Endothelial cell of umbilical vein (primary cell): ENCODE results near the gene LRRC27. TPM values are rescaled to one million over a fixed set of nuclear protein-coding genes. Genes with fewer than 3 reads are reported as not detected.

ENCODE experiments used
- BruUV-seq: library from RNA; stranded (reverse); fragments of 400-500 nt; replicated peaks from 2 replicates; lab custom pipeline; 2021; lab: Mats Ljungman, UMichigan
- CTCF ChIA-PET: fragments of 300-600, 350-600 bp; sonication (Branson Sonifier 250); formaldehyde crosslinking; loops from one replicate; lab custom pipeline; 2021; ENCODE audit warnings: antibody characterized with exemption, inconsistent platforms; lab: Charles Lee
- POLR2A ChIA-PET: fragments of 300-600, 350-600 bp; sonication (Branson Sonifier 250); formaldehyde crosslinking; loops from one replicate; lab custom pipeline; 2021; ENCODE audit warnings: antibody characterized with exemption, inconsistent platforms; lab: Charles Lee
- DNase-seq: peaks from one replicate; pipeline ENCODE4 v3.0.0-alpha.2; 2011; ENCODE audit warnings: low read depth, low spot score
- FAIRE-seq: peaks from 2 replicates; lab custom pipeline; 2011; peaks lifted over from hg19 to GRCh38; lab: Jason Lieb, UNC
- H2AFZ ChIP-seq: 2 replicates; pipeline ENCODE4 v1.6.0; 2012; ENCODE audit warnings: low read depth, low read length, control low read depth, inconsistent platforms
- H3K27ac ChIP-seq: 2 replicates; pipeline ENCODE4 v1.5.1; 2011; ENCODE audit warnings: low read depth, mild to moderate bottlenecking, control low read depth, low read length, moderate library complexity; ENCODE audit not compliant: insufficient read depth
- H3K27me3 ChIP-seq, 2 experiments: 2 replicates each; pipeline versions ENCODE4 v1.6.0 to v1.6.1; 2011; ENCODE audit warnings: low read length in 2 of 2, mixed read lengths in 1 of 2; ENCODE audit not compliant: control insufficient read depth in 2 of 2, insufficient read depth in 2 of 2
- H3K36me3 ChIP-seq, 2 experiments: 2 replicates in 1 of 2; 3 replicates in 1 of 2; pipeline ENCODE4 v1.5.1; 2011; ENCODE audit warnings: low read length in 2 of 2, mild to moderate bottlenecking in 1 of 2, moderate library complexity in 1 of 2; ENCODE audit not compliant: control insufficient read depth in 2 of 2, insufficient read depth in 2 of 2; ENCODE audit errors: extremely low read depth in 1 of 2
- H3K4me1 ChIP-seq: 3 replicates; pipeline ENCODE4 v1.5.1; 2011; ENCODE audit warnings: mild to moderate bottlenecking, low read length; ENCODE audit not compliant: control insufficient read depth, insufficient read depth; ENCODE audit errors: extremely low read depth
- H3K4me2 ChIP-seq: 2 replicates; pipeline ENCODE4 v1.6.1; 2011; ENCODE audit warnings: low read length, control low read depth, mixed read lengths; ENCODE audit not compliant: insufficient read depth
- H3K4me3 ChIP-seq, 3 experiments: fragments of 200-600 bp in 1 of 3; sonication (generic), shearing (Covaris generic) in 1 of 3; replicated peaks in 1 of 3; 2 replicates each; pipeline ENCODE4 v1.5.1; 2011 to 2016; ENCODE audit warnings: control low read depth in 3 of 3, low read length in 3 of 3, mild to moderate bottlenecking in 2 of 3, inconsistent platforms in 1 of 3, low read depth in 1 of 3, moderate library complexity in 1 of 3; ENCODE audit not compliant: insufficient read depth in 1 of 3
- H3K79me2 ChIP-seq: 2 replicates; pipeline ENCODE4 v1.6.0; 2012; ENCODE audit warnings: low read length, inconsistent platforms; ENCODE audit not compliant: control insufficient read depth, insufficient read depth
- H3K9ac ChIP-seq: replicated peaks from 2 replicates; pipeline ENCODE3; 2011; ENCODE audit warnings: low read length, control low read depth; ENCODE audit not compliant: insufficient read depth; ENCODE audit errors: extremely low read depth
- H3K9me1 ChIP-seq: replicated peaks from 3 replicates; pipeline ENCODE4 v1.6.0; 2011; ENCODE audit warnings: mild to moderate bottlenecking, low read length; ENCODE audit not compliant: control insufficient read depth, insufficient read depth; ENCODE audit errors: extremely low read depth
- H3K9me3 ChIP-seq: replicated peaks from 2 replicates; pipeline ENCODE4 v1.5.1; 2012; ENCODE audit warnings: low read length, inconsistent platforms; ENCODE audit not compliant: control insufficient read depth, insufficient read depth
- H4K20me1 ChIP-seq: replicated peaks from 2 replicates; pipeline ENCODE3; 2011; ENCODE audit warnings: mild to moderate bottlenecking, low read length; ENCODE audit not compliant: control insufficient read depth, insufficient read depth; ENCODE audit errors: extremely low read depth
- CTCF ChIP-seq, 2 donors: IDR thresholded peaks; 1 replicate in 1 of 2; 2 replicates in 1 of 2; pipeline ENCODE4 v1.5.1; 2011; ENCODE audit warnings: low read length in 2 of 2, mild to moderate bottlenecking in 2 of 2, moderate library complexity in 2 of 2, control low read depth in 1 of 2, inconsistent platforms in 1 of 2, low read depth in 1 of 2; ENCODE audit not compliant: insufficient read depth in 1 of 2; ENCODE audit errors: extremely low read depth in 1 of 2
- EZH2 ChIP-seq: IDR thresholded peaks from 2 replicates; pipeline ENCODE4 v1.6.1; 2012; ENCODE audit warnings: borderline replicate concordance, low read depth, mild to moderate bottlenecking, moderate library complexity, low read length, inconsistent platforms; ENCODE audit not compliant: severe bottlenecking
- FOS ChIP-seq: IDR thresholded peaks from 2 replicates; pipeline ENCODE4 v1.6.1; 2011; ENCODE audit warnings: mild to moderate bottlenecking, low read length, moderate library complexity, borderline replicate concordance; ENCODE audit not compliant: insufficient read depth
- GATA2 ChIP-seq: IDR thresholded peaks from 2 replicates; pipeline ENCODE4 v1.7.0; 2011; ENCODE audit warnings: low read depth, mild to moderate bottlenecking, moderate library complexity, mixed read lengths, low read length; ENCODE audit not compliant: insufficient read length, insufficient read depth
- JUN ChIP-seq: IDR thresholded peaks from 2 replicates; pipeline ENCODE4 v1.6.1; 2011; ENCODE audit warnings: borderline replicate concordance, low read depth; ENCODE audit not compliant: insufficient read length, insufficient read depth
- MAX ChIP-seq: IDR thresholded peaks from 2 replicates; pipeline ENCODE4 v1.6.1; 2011; ENCODE audit not compliant: insufficient read depth, insufficient read length
- MYC ChIP-seq: IDR thresholded peaks from one replicate; pipeline ENCODE4 v1.6.1; 2011; ENCODE audit warnings: mild to moderate bottlenecking, low read depth, low read length
- POLR2A ChIP-seq: IDR thresholded peaks from 2 replicates; pipeline ENCODE4 v1.6.1; 2012; ENCODE audit warnings: low read depth, mild to moderate bottlenecking, control low read depth, low read length
- POLR2AphosphoS5 ChIP-seq: IDR thresholded peaks from 2 replicates; pipeline ENCODE4 v1.6.1; 2012; ENCODE audit warnings: low read depth, mild to moderate bottlenecking, control low read depth, low read length, moderate library complexity; ENCODE audit not compliant: insufficient read depth
- dilution Hi-C: fragments of 300-500 bp; cut with MboI; formaldehyde crosslinking; loops from one replicate; pipeline ENCODE4 v1.15.0; 2019; ENCODE audit warnings: low sequenced_read_pairs; ENCODE audit not compliant: extremely low pct_ligation_motif_present
- intact Hi-C: fragments of 100-400 bp; cut with micrococcal nuclease; formaldehyde crosslinking; loops from one replicate; pipeline ENCODE4 v1.10.0; 2022
- polyA plus RNA-seq, 4 experiments: library from polyadenylated mRNA; depleted of rRNA in 3 of 4; stranded (reverse) in 3 of 4; unstranded in 1 of 4; fragments of >200 nt; gene quantifications; 2 replicates each; pipeline versions ENCODE4 v1.2.1 to v1.2.3, GENCODE V29; 2011 to 2012; ENCODE audit warnings: missing spikeins in 1 of 4
- total RNA-seq: library from RNA; stranded (reverse); gene quantifications from 2 replicates; pipeline ENCODE4 v1.2.3, GENCODE V29; 2021

LRRC27 gene
- total and polyA plus RNA-seq, 2 donors (not counting 3 experiments of a cell fraction or from before 2014, with no cell fraction given): 8.3 to 13.6 TPM

GRCh38 chr10:132401401-132402118 lies 69.6 kb downstream of the LRRC27 start:
- Histone ChIP-seq H3K4me1 (peaks cover 18% of the 10 kb centered on the region), H3K36me3 (peaks cover 0 to 5% of the 10 kb centered on the region in 2 experiments), H3K4me3 (no peak overlapping the region), H3K9me1 (no peaks in the 10 kb centered on the region), H3K4me2 (no peak overlapping the region), H3K9me3 (no peaks in the 10 kb centered on the region), H3K79me2 (peaks cover 38% of the 10 kb centered on the region), H4K20me1 (no peaks in the 10 kb centered on the region), H3K9ac (no peak overlapping the region), H3K27me3 (no peaks in the 10 kb centered on the region), H3K27ac (no peak overlapping the region), H2AFZ (no peak overlapping the region)
- CTCF ChIA-PET: no interaction called here
- TF ChIP-seq POLR2A (no peak), MYC (no peak), POLR2AphosphoS5 (no peak), MAX (no peak), GATA2 (no peak), CTCF (IDR thresholded peaks at IDR 0.05; ENCODE audit: extremely low read depth in 1 of 2, insufficient read depth in 1 of 2, low read depth in 1 of 2, low read length in 2 of 2) (no peak), FOS (no peak), EZH2 (no peak), JUN (no peak)
- BruUV-seq: no TSS peak
- intact Hi-C loops: no loop called here
- dilution Hi-C loops: no loop called here
- FAIRE-seq (no peak), DNase-seq (no peak)
- POLR2A ChIA-PET: no interaction called here
